ENCODE data around the gene PPM1B.
"Not testable (repeated sequence)": the region's sequence is repeated elsewhere in the genome, so short reads cannot be mapped to it uniquely, and the experiment has no call there.

PPM1B gene

GRCh38 chr2:44255704-44256103, 87.0 kb downstream of the PPM1B start:
- not testable (repeated sequence) for DNase-seq (ENCODE audit: low spot score)

DNA sequence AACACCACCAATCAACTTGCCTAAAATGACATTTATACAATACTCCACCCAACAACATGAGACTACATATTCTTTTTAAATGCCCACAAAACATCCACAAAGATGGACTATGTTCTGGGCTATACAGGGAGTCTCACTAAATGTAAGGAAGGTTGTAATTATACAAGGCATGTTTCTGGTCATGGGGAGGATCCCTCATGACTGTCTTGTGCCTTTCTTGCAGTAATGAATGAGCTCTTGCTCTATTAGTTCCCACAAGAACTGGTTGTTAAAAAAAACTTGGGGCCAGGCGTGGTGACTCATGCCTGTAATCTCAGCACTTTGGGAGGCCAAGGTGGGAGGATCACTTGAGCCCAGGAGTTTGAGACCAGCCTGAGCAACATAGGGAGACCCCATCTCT, 89.1 kb downstream of the PPM1B start:
- DNase-seq (ENCODE audit: low spot score), result not testable (repeated sequence)

- DNase-seq (ENCODE audit: low spot score), result no peak
These were observed 98.7 kb downstream of the PPM1B start for GRCh38 chr2:44267269-44267795.

GRCh38 chr2:44267796-44268648, 99.3 kb downstream of the PPM1B start:
- DNase-seq (ENCODE audit: low spot score), result peak; percentile 33

GRCh38 chr2:44269831-44270230, 101.2 kb downstream of the PPM1B start:
- no peak for DNase-seq (ENCODE audit: low spot score)

GRCh38 chr2:44271296-44271695, 102.6 kb downstream of the PPM1B start:
- DNase-seq (ENCODE audit: low spot score), result no peak

DNA sequence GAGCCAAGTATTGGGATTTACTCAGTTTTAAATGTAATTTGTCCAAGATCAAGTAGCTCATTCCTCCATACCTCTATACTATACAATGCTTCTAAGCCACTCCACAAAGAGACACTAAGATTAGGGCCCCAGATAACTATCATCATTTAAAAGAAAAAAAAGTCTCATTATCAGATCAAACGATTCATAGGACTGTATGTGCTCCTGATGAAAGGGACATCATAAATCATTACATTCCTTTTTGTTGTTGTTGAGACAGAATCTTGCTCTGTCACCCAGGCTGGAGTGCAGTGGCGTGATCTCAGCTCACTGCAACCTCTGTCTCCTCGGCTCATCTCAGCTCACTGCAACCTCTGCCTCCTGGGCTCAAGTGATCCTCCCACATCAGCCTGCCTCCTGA, 104.4 kb downstream of the PPM1B start:
- DNase-seq (ENCODE audit: low spot score), result no peak

DNA sequence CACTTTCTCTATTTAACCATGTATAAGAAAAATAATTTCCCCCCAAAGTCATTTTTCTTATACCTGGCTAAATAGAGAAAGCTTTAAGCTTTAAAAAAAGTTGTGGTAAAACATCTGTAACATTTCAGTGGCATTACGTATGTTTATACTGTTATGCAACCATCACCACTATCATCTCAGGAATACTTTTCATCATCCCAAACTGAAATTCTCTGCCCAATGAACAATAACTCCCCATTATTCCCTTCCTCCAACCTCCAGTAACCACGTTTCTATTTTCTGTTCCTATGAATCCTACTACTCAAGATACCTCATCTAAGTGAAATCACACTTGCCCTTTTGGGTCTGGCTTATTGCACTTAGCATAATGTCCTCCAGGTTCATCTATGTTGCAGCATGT, 104.9 kb downstream of the PPM1B start:
- no peak for DNase-seq (ENCODE audit: low spot score)

GRCh38 chr2:44275927-44276303, 107.2 kb downstream of the PPM1B start:
- DNase-seq (ENCODE audit: low spot score), result peak; percentile 54

DNA sequence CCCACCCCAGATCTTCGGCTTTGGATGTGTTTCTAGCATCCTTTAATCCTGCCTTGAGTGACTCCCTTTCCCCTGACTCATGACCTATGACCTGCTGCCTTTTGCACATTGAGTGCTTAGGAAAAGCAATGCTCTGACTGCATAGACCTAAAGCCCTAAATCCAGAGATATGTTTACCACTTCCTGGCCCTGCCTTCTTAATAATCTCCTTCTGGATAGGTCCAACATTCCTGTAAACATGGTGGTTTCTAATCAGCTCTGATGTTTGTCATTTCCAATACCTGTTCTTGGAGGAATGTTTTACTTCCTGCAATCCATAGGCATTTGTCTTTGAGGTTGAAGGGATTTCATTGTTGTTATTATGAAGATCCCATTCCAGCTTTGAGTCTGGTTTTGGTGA, 108.9 kb downstream of the PPM1B start:
- DNase-seq (ENCODE audit: low spot score), result no peak

DNA sequence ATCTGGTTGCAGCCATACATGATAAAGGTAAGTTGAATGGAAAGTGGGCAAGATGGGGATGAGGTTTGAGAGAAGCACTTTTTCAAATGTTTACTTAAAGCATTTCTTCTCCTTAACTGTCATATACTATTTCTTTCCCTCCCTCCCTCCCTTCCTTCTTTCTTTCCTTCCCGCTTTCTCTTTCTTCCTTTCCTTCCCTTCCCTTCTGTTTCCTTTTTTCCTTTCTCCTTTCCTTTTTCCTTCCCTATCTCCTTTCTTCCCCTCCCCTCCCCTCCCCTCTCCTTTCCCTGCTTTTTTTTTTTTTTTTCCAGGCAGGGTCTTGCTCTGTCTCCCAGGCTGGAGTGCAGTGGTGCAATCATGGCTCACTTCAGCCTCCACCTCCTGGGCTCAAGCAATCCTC, 112.2 kb downstream of the PPM1B start:
- no peak for DNase-seq (ENCODE audit: low spot score)
